DOHH2 (cell line): ENCODE measurements around the gene HIVEP3.

Experiments
- CTCF ChIP-seq: fragments of 200-600 bp; sonication (generic); IDR thresholded peaks from one replicate; pipeline ENCODE4 v1.5.1; 2014; ENCODE audit warnings: antibody characterized with exemption, mild to moderate bottlenecking, low read depth, low read length; ENCODE audit not compliant: poor library complexity, severe bottlenecking
- EZH2phosphoT487 ChIP-seq: fragments of 200-600 bp; sonication (generic); IDR thresholded peaks from 2 replicates; pipeline ENCODE4 v1.6.1; 2017; ENCODE audit warnings: borderline replicate concordance, mild to moderate bottlenecking, antibody characterized with exemption, low read length, moderate library complexity, mixed read lengths

- TF ChIP-seq CTCF = no peak
- no peak for TF ChIP-seq EZH2phosphoT487
Observed at GRCh38 chr1:41894808-41895483, 23.8 kb downstream of the HIVEP3 start.
